ENCODE results near the gene GNAO1.

GNAO1 gene

DNA sequence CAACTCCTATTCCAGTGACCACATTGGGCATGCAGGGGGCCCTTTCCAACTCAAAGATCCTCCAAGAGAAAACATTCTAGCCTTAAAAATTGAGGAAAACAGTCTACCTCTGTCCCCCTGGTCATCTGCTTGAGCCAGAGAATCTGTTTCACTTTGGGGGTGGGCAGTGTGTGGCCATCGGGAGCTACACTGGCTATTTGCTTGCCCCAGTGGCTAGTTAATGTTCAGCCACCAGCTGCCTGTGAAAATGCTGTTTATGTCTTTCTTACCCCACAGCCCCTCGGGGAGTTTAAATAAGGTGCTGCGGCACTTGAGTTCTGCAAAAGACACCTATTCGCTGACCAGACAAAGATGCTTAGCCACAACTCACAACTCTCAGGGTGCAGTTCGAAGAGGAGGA lies 43.4 kb downstream of the GNAO1 start:
- in situ Hi-C loops (cut with MboI; ENCODE audit: low sequenced_read_pairs): no loop called here

DNA sequence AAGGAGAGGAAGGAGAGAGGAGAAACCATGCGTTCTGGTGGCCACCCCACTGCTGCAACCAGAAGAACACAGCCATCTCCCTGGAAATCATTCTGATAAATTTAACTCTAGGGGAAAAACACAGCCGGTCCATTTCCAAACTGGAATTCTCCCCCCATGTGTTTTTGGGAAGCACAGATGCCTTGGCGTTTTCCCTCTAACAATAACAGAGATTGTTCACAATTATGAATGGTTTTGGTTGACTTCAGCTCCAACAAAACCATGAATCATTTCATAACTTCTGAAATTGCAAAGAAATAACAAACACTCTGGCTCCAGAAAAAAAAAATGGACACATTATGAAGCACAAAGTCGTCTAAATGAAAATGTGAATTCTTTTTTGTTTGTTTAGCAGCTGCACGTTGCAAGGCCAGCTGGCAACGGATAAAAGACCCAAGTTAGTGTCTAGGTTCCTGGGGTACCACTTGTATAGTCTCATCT lies 46.2 kb downstream of the GNAO1 start:
- in situ Hi-C loops (cut with MboI; ENCODE audit: low sequenced_read_pairs): no loop called here

GRCh38 chr16:56238188-56238587 lies 46.9 kb downstream of the GNAO1 start:
- in situ Hi-C loops (cut with MboI; ENCODE audit: low sequenced_read_pairs): no loop called here

DNA sequence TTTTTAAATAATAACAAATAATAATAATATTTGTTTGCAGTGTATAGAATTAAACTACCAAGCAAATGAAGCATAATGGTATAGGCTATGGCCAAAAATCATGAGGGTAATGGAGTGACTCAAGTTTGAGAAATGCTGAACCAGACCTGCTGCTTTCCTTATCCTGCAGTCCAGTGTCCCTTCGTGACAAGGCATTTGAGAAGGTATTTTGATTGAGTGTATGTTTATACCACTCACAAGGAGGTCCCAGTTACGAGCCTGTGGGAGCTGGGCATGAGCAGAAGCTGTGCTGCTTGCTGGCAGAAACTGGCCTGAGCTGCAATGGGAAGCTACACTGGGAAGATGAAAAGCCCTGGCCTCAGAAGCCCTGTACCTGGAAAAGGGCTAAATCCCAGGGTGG lies 50.3 kb downstream of the GNAO1 start:
- in situ Hi-C loops (cut with MboI; ENCODE audit: low sequenced_read_pairs): no loop called here

DNA sequence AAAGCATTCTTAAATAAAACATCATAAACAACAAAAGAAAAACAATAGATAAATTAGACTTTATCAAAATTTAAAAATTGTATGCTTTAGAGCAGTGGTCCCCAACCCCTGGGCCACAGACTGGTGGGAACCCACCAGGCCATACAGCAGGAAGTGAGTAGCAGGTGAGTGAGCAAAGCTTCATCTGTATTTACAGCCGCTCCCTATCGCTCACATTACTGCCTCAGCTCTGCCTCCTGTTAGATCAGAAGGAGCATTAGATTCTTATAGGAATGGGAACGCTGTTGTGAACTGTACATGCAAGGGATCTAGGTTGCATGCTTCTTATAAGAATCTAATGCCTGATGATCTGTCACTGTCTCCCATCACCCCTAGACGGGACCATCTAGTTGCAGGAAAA lies 51.5 kb downstream of the GNAO1 start:
- in situ Hi-C loops (cut with MboI; ENCODE audit: low sequenced_read_pairs): no loop called here

DNA sequence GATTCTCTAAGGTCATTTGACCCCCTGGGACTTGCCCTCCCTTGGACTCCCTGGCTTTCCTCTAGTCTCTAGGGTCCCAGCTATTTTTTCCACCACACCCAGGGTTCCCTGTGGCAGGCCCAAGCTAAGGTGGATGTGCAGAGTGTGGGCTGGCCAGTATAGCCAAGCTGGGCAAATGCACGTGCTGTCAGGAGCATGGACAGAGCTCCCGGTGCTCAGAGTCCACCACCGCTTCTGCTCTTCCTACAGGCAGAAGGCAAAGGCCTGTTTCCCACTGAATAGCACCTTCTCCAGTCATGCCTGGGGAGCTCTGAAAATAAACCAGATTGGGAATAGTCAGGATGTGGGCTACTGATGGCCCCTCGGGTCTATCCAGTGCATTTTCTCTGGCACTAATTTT lies 53.3 kb downstream of the GNAO1 start:
- in situ Hi-C loops (cut with MboI; ENCODE audit: low sequenced_read_pairs): no loop called here

- in situ Hi-C loops (cut with MboI; ENCODE audit: low sequenced_read_pairs): no loop called here
Measured at GRCh38 chr16:56245197-56245596, 53.9 kb downstream of the GNAO1 start.

DNA sequence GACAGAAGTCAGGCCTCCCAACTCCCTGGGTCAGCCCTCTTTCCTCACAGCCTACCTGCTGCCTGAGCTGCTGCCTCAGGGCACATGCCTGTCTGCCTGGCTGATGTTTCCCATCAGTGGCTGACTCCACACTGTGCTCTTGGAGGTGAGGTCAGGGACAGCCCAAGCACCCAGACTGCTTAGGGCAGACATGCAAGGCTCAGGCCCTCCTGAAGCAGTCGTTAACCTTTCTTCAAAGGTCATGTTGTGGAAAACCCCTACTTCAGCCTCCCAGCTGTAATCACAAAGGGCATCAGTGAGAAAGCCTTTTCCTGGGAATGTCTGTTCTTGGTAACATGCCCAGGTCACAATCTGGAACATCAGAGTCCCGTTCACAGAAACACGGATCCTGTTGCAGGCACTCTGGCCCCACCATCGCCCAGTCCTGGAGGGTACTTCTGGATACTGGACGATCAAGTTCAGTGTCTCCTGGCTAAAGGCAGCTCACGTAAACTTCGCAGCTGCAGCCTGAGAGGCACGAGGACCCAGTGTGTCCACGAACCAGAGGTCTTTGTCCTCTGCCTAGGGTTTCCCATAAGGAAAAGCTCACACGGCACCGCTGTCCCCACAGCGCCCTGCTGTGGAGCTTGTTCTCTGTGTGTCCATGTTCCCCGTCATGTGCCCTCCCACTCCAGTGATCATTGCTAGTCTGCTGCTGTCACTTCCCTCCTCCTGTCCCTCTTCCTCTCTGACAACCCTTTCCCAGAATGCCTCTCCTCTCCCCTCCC lies 54.9 kb downstream of the GNAO1 start:
- in situ Hi-C loops (cut with MboI; ENCODE audit: low sequenced_read_pairs): no loop called here

GRCh38 chr16:56247018-56247417 lies 55.7 kb downstream of the GNAO1 start:
- in situ Hi-C loops (cut with MboI; ENCODE audit: low sequenced_read_pairs): no loop called here

DNA sequence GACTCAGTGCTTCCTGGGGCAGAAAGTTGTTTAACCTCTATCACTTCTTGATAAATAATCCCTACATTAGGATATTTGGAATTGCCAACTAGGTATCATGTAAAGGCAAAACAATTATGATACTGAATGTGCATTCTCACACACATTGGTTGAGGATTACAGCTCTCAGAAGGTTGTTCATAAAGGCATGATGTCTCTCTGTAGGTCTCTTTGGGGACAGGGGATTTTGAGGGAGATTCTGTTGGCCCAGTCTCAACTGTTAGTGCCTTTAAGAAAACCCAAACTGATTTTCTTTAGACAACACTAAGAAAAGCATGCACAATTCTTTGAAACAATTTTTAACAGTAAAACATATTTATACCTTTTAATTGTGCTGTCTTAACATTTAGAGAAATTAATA lies 56.5 kb downstream of the GNAO1 start:
- in situ Hi-C loops (cut with MboI; ENCODE audit: low sequenced_read_pairs): no loop called here

DNA sequence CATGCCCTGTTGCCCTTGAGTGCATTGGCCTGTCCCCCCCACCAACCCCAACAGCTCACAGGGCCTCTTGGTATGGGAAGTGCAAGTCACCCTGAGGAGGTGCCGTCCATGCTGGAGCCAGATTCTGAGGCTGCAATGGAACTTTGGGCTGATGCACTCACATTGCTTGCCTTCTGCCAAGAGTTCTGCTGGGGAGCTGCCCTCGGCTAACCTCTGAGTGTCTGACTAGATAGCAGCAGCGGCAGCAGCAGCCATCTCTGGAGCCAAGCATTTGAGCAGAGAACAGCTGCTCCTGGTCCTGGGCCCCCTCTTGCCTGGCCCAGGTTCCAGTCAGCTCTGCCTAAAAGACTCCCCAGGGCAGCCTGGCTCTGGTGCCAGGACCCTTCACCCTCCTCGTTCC lies 61.5 kb downstream of the GNAO1 start:
- in situ Hi-C loops (cut with MboI; ENCODE audit: low sequenced_read_pairs): no loop called here

DNA sequence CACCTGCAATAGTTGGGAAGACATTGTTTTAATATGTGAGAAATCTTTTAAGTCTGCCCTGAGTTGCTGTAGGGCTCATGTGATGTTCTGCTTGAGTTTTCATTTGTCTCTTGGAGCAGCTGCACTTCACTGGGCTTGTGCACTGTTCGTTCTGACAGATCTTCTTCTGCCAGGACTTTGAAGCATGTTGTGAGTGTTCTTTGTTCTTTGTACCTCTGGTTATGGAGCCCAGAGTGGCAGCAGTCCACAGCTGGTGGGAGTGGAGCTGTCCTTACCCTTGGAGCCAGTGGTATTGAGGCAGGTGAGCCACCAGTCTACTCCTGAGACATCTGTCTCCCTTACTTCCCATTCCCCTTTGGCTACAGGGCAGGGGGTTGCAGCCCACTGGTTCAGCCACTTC lies 64.6 kb downstream of the GNAO1 start:
- in situ Hi-C loops (cut with MboI; ENCODE audit: low sequenced_read_pairs): no loop called here

GRCh38 chr16:56257239-56257638 lies 66.0 kb downstream of the GNAO1 start:
- in situ Hi-C loops (cut with MboI; ENCODE audit: low sequenced_read_pairs): no loop called here

- in situ Hi-C loops (cut with MboI; ENCODE audit: low sequenced_read_pairs): no loop called here
Measured at GRCh38 chr16:56257666-56258342, 66.5 kb downstream of the GNAO1 start.

- in situ Hi-C loops (cut with MboI; ENCODE audit: low sequenced_read_pairs): no loop called here
Measured at GRCh38 chr16:56258508-56259424, 67.5 kb downstream of the GNAO1 start.

- in situ Hi-C loops (cut with MboI; ENCODE audit: low sequenced_read_pairs): no loop called here
Measured at GRCh38 chr16:56259425-56259779, 68.1 kb downstream of the GNAO1 start.

DNA sequence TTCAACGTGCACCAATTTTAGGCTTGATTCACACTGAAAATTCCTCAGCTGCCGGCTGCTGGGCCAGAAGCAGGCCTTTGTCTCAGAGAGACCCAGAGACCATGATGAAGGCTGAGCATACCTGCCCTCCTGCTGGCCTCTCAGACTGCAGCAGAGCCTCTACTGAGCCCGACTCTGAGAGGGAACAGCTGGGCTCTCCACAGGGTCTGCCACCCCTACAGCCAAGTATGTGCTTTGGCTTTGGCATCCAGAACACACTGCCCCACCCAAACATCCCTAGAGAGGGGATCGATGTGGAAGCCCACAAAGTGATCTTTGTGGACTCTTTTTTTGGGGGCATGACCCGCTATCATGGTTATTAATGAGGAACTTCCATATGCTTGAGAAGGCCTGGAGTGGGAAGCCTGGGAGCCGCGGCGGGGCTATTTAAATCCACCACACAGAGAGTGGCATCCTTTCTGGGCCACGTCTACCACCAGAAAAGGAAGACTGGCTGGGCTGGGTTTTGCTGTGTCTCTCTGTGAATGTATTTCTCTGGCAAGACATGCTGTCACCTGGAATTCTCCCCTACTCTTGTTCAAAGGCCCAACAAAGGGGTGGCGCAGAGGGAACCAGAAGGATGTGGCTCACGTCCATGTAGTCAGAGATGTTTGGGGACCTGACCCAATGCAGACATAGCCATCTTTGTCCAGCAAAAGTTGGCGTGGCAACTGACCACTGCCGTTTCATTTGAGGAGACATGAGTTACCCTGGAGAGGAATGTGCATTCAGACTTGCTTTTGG lies 69.3 kb downstream of the GNAO1 start:
- in situ Hi-C loops (cut with MboI; ENCODE audit: low sequenced_read_pairs): no loop called here

- in situ Hi-C loops (cut with MboI; ENCODE audit: low sequenced_read_pairs): no loop called here
Measured at GRCh38 chr16:56261656-56262055, 70.4 kb downstream of the GNAO1 start.

DNA sequence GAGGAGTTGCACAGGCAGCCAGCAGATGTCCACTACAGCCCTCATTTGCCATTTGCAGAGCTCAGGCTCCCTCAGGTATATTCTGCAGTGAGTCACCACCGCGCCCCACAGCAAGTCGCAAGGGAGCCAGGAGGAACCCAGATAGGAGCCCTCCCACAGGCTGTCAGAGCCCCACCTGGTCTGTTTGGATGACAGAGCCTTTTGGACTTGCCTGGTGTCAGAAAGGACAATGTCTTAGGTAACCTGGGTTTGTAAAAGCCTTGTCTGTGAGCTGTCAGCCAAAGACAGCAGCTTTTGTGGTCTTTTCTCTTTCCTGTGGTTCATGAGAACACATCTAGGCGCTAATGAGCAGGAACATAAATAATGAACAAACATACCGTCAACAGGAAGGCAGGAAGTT lies 70.9 kb downstream of the GNAO1 start:
- in situ Hi-C loops (cut with MboI; ENCODE audit: low sequenced_read_pairs): no loop called here

- in situ Hi-C loops (cut with MboI; ENCODE audit: low sequenced_read_pairs): no loop called here
Measured at GRCh38 chr16:56262551-56263245, 71.4 kb downstream of the GNAO1 start.
